GM13977 (cell line): ENCODE measurements around the gene CHRNA5.
A peak's percentile ranks its signal among the peaks of the same experiment; 100 is the strongest.

Source experiments
- DNase-seq: peaks from one replicate; pipeline ENCODE4 v3.0.0; 2012; ENCODE audit warnings: low spot score
- in situ Hi-C: fragments of 300-500 bp; cut with MboI; formaldehyde crosslinking; loops from one replicate; pipeline ENCODE4 v1.12.0; 2022; ENCODE audit warnings: low sequenced_read_pairs, low pct_unique_long_range_greater_than_20kb, mixed read lengths, inconsistent platforms; ENCODE audit not compliant: unreplicated experiment
- TF ChIP-seq, protein P1 (sequence below): IDR thresholded peaks from 2 replicates; pipeline ENCODE4 v1.5.1; 2012; ENCODE audit warnings: mild to moderate bottlenecking, control low read depth; ENCODE audit not compliant: insufficient read depth; ENCODE audit errors: extremely low read depth, missing control alignments

CHRNA5 gene

GRCh38 chr15:78636378-78636859 lies 71.1 kb downstream of the CHRNA5 start:
- TF ChIP-seq, protein P1, sequence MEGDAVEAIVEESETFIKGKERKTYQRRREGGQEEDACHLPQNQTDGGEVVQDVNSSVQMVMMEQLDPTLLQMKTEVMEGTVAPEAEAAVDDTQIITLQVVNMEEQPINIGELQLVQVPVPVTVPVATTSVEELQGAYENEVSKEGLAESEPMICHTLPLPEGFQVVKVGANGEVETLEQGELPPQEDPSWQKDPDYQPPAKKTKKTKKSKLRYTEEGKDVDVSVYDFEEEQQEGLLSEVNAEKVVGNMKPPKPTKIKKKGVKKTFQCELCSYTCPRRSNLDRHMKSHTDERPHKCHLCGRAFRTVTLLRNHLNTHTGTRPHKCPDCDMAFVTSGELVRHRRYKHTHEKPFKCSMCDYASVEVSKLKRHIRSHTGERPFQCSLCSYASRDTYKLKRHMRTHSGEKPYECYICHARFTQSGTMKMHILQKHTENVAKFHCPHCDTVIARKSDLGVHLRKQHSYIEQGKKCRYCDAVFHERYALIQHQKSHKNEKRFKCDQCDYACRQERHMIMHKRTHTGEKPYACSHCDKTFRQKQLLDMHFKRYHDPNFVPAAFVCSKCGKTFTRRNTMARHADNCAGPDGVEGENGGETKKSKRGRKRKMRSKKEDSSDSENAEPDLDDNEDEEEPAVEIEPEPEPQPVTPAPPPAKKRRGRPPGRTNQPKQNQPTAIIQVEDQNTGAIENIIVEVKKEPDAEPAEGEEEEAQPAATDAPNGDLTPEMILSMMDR = no peak
- no peak for DNase-seq
- in situ Hi-C loops = loop anchor here (10.0 kb wide), 1 partner anchor 68 kb away; no protein-coding TSS in a partner anchor

DNA sequence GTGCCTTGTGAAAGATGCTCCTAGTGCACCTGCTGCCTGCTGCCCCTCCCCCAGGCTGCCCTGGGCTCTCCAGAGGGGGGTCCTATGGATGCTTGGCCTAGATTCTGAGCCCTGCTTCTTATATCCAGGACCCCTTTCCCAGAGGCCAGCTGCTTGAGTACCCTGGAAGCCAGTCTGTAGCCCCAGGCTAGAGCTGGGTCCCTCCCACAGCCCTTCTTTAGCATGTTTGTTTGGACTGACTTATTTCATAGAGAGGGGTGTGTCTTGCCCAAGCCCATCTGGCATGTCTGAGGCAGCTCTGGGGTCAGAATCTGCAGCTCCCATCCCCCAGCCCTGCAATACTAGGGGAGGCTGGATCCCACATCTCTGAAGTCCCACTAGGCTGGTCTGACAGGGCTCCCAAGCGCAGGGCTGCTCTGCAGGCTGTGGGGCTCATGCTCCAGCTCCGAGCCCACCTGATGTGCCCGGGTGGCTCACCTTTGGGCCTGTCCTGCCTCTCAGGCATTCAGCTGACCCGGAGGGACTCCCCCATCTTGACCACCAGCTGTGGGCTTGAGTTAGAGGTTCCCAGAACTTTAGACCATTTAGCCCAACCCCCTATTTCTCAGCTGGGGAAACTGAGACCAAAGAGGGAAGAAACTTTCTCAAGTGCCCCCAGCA lies 72.6 kb downstream of the CHRNA5 start:
- TF ChIP-seq, protein P1 = no peak
- DNase-seq = no peak
- in situ Hi-C loops = loop anchor here (10.0 kb wide), 1 partner anchor 67 kb away; no protein-coding TSS in a partner anchor

DNA sequence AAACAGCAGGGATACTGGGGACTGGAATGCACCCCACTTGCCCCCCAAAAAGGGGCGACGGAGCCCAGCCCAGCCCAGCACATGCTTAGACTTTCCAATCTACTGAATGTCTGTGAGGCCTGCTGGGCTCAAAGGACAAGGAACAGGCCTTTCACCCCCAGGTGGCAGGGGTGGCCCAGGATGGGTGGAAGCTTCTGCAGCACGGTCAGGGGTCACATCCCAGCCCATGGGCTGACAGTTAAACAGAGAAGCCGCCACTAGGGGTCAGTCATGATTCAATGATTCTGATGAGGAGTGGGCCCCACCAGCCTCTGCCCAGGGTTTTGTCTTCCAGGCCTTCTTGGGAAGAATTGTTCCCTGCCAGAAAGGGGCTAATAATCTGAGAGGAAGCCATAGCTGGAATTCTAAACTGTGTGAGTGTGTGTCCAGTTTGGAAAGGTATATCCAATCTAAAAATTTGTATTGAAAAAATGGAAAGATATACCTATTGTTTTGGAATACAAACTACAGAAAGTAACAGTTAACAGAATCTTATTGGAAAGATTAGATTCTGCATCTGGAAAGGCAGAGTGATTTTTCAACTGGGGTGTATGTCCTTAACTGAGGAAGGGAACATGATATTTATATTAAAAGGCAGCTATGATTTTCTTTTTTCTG lies 73.5 kb downstream of the CHRNA5 start:
- TF ChIP-seq, protein P1 = peak; percentile 67

GRCh38 chr15:78640527-78641101 lies 75.3 kb downstream of the CHRNA5 start:
- in situ Hi-C loops = no loop called here
- DNase-seq = peak; percentile 39
- TF ChIP-seq, protein P1 = no peak

More for the DNA sequence above, 73.5 kb downstream of the CHRNA5 start:
- DNase-seq = peak; percentile 80
- in situ Hi-C loops = loop anchor here (10.0 kb wide), 1 partner anchor 66 kb away; no protein-coding TSS in a partner anchor

GRCh38 chr15:78641102-78641748 lies 75.9 kb downstream of the CHRNA5 start, which contains the start of gene CHRNB4:
TSS of gene CHRNB4 (minus strand) at chr15:78641210. CDS start at chr15:78641133, 77 bp downstream.
- in situ Hi-C loops = no loop called here
- TF ChIP-seq, protein P1 = no peak
- peak; percentile 52 for DNase-seq

GRCh38 chr15:78641749-78642275 lies 76.5 kb downstream of the CHRNA5 start:
- no peak for DNase-seq
- in situ Hi-C loops = no loop called here
- TF ChIP-seq, protein P1 = no peak
